Fibroblast of pulmonary artery (primary cell): Measurements from ENCODE around the gene DNAJC1.
"Not testable (repeated sequence)": the region's sequence is repeated elsewhere in the genome, so short reads cannot be mapped to it uniquely, and the experiment has no call there.

Experiments used
- DNase-seq: peaks from one replicate; pipeline ENCODE4 v3.0.0-alpha.2; 2010; ENCODE audit warnings: low read depth
- H3K4me3 ChIP-seq: replicated peaks from 2 replicates; pipeline ENCODE4 v1.5.1; 2011; ENCODE audit warnings: low read depth, mild to moderate bottlenecking, control low read depth, low read length, moderate library complexity
- CTCF ChIP-seq: IDR thresholded peaks from 2 replicates; pipeline ENCODE4 v1.5.1; 2011; ENCODE audit warnings: mild to moderate bottlenecking, control low read depth, low read length, inconsistent platforms; ENCODE audit errors: missing control alignments

DNAJC1 gene

GRCh38 chr10:21891439-21891838 lies 112.1 kb downstream of the DNAJC1 start:
- DNase-seq = no peak
- no peak overlapping the region for H3K4me3 ChIP-seq
- no peak for TF ChIP-seq CTCF

GRCh38 chr10:21889477-21890275 lies 113.9 kb downstream of the DNAJC1 start:
- DNase-seq = no peak
- no peak overlapping the region for H3K4me3 ChIP-seq
- no peak for TF ChIP-seq CTCF

GRCh38 chr10:21888959-21889358 lies 114.6 kb downstream of the DNAJC1 start:
- no peak overlapping the region for H3K4me3 ChIP-seq
- no peak for DNase-seq
- no peak for TF ChIP-seq CTCF

GRCh38 chr10:21885940-21886339 lies 117.6 kb downstream of the DNAJC1 start:
- DNase-seq = no peak
- TF ChIP-seq CTCF = no peak
- no peak overlapping the region for H3K4me3 ChIP-seq

- no peak for DNase-seq
Measured at GRCh38 chr10:21873198-21873597, 130.3 kb downstream of the DNAJC1 start.

GRCh38 chr10:21872771-21873170 lies 130.8 kb downstream of the DNAJC1 start:
- not testable (repeated sequence) for DNase-seq, H3K4me3 ChIP-seq

More at GRCh38 chr10:21873198-21873597, 130.3 kb downstream of the DNAJC1 start:
- no peak overlapping the region for H3K4me3 ChIP-seq
- TF ChIP-seq CTCF = no peak

- H3K4me3 ChIP-seq = no peak overlapping the region
- no peak for DNase-seq
- TF ChIP-seq CTCF = no peak
Measured at GRCh38 chr10:21870849-21871248, 132.7 kb downstream of the DNAJC1 start.

GRCh38 chr10:21869087-21869486 lies 134.4 kb downstream of the DNAJC1 start:
- not testable (repeated sequence) for H3K4me3 ChIP-seq

More at GRCh38 chr10:21869087-21869486, 134.4 kb downstream of the DNAJC1 start:
- DNase-seq = not testable (repeated sequence)
